Uterus (tissue), 4 donors: ENCODE measurements around the gene SLFN12L. TPM values are rescaled to one million over a fixed set of nuclear protein-coding genes. Genes with fewer than 3 reads are reported as not detected.
"Not testable (repeated sequence)": the region's sequence is repeated elsewhere in the genome, so short reads cannot be mapped to it uniquely, and the experiment has no call there.

ENCODE experiments used
- DNase-seq, 2 donors: peaks; one replicate each; pipeline ENCODE4 v3.0.0-alpha.2; 2019 to 2020
- H3K27ac ChIP-seq, 2 donors: fragments of 200-600 bp; sonication (generic); 1 replicate in 1 of 2; 2 replicates in 1 of 2; pipeline ENCODE4 v1.5.1; 2016 to 2018
- H3K27me3 ChIP-seq, 2 donors: fragments of 200-600 bp; sonication (generic); one replicate each; pipeline ENCODE4 v1.5.1; 2018 to 2019; ENCODE audit warnings: control low read depth in 1 of 2
- H3K36me3 ChIP-seq, 2 donors: fragments of 200-600 bp; sonication (generic); one replicate each; pipeline ENCODE4 v1.5.1; 2019; ENCODE audit warnings: control low read depth in 1 of 2
- H3K4me1 ChIP-seq, 2 donors: fragments of 200-600 bp; sonication (generic); one replicate each; pipeline ENCODE4 v1.5.1; 2018 to 2019; ENCODE audit warnings: control low read depth in 1 of 2
- H3K4me3 ChIP-seq, 2 donors: fragments of 200-600 bp; sonication (generic); 1 replicate in 1 of 2; 2 replicates in 1 of 2; pipeline ENCODE4 v1.5.1; 2018 to 2019; ENCODE audit warnings: mild to moderate bottlenecking in 1 of 2
- H3K9me3 ChIP-seq, 2 donors: fragments of 200-600 bp; sonication (generic); one replicate each; pipeline ENCODE4 v1.5.1; 2019; ENCODE audit warnings: control low read depth in 1 of 2
- POLR2A ChIP-seq, 2 donors: fragments of 450-650 bp; IDR thresholded peaks; one replicate each; pipeline ENCODE4 v1.6.1; 2016; ENCODE audit warnings: antibody characterized with exemption in 2 of 2, mild to moderate bottlenecking in 1 of 2, moderate library complexity in 1 of 2
- intact Hi-C: fragments of 100-400 bp; cut with DNase I; formaldehyde crosslinking; loops from one replicate; pipeline ENCODE4 v1.15.1; 2023; ENCODE audit warnings: low total_unique reads
- total RNA-seq, 4 donors: library from RNA; depleted of rRNA in 3 of 4; stranded (reverse); fragments of >200 nt in 3 of 4; gene quantifications; one replicate each; pipeline versions ENCODE4 v1.1.0 to v1.2.4, GENCODE V29; 2014 to 2023
- TF ChIP-seq, protein P1 (sequence below), 4 experiments: fragments of 200-600 bp in 2 of 4; fragments of 450-650 bp in 2 of 4; sonication (generic) in 2 of 4; IDR thresholded peaks; one replicate each; pipeline ENCODE4 v1.5.1; 2016 to 2019; ENCODE audit warnings: antibody characterized with exemption in 4 of 4, mild to moderate bottlenecking in 2 of 4, moderate library complexity in 1 of 4
- donor health status: DM: yes; HTN: yes; CAD: no.

The SLFN12L gene
- total RNA-seq, 4 donors from 2014 or later = 0.55 to 2.8 (median 1.4) TPM

GRCh38 chr17:35476283-35476820, 61.1 kb downstream of the SLFN12L start:
- TF ChIP-seq, protein P1, sequence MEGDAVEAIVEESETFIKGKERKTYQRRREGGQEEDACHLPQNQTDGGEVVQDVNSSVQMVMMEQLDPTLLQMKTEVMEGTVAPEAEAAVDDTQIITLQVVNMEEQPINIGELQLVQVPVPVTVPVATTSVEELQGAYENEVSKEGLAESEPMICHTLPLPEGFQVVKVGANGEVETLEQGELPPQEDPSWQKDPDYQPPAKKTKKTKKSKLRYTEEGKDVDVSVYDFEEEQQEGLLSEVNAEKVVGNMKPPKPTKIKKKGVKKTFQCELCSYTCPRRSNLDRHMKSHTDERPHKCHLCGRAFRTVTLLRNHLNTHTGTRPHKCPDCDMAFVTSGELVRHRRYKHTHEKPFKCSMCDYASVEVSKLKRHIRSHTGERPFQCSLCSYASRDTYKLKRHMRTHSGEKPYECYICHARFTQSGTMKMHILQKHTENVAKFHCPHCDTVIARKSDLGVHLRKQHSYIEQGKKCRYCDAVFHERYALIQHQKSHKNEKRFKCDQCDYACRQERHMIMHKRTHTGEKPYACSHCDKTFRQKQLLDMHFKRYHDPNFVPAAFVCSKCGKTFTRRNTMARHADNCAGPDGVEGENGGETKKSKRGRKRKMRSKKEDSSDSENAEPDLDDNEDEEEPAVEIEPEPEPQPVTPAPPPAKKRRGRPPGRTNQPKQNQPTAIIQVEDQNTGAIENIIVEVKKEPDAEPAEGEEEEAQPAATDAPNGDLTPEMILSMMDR (IDR thresholded peaks at IDR 0.05) = no peak
- TF ChIP-seq POLR2A (IDR thresholded peaks at IDR 0.05) = no peak

DNA sequence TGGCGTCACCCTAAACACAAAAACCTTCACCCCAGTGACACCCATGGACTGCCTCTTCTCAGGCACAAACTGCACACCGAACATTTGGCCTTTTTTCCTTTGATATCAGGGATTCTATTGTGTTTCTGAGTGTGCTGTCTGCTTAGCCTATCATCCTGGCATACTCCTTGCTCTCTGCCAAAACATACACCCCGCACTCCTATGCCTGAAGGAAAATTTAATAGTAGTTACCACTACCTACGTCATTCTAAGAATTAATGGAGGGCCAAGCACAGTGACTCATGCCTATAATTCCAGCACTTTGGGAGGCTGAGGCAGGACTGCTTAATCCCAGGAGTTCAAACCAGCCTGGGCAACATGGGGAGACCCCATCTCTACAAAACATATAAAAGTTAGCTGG, 69.0 kb downstream of the SLFN12L start:
- no peak for DNase-seq
- TF ChIP-seq, protein P1 (IDR thresholded peaks at IDR 0.05) = no peak
- TF ChIP-seq POLR2A (IDR thresholded peaks at IDR 0.05) = no peak

More at GRCh38 chr17:35476283-35476820, 61.1 kb downstream of the SLFN12L start:
- Histone ChIP-seq H3K9me3 (no peaks in the 10 kb centered on the region), H3K27ac (no peak overlapping the region), H3K4me3 (no peak overlapping the region), H3K4me1 (no peaks in the 10 kb centered on the region), H3K36me3 (no peaks in the 10 kb centered on the region), H3K27me3 (no peaks in the 10 kb centered on the region)
- intact Hi-C loops = no loop called here
- no peak for DNase-seq

DNA sequence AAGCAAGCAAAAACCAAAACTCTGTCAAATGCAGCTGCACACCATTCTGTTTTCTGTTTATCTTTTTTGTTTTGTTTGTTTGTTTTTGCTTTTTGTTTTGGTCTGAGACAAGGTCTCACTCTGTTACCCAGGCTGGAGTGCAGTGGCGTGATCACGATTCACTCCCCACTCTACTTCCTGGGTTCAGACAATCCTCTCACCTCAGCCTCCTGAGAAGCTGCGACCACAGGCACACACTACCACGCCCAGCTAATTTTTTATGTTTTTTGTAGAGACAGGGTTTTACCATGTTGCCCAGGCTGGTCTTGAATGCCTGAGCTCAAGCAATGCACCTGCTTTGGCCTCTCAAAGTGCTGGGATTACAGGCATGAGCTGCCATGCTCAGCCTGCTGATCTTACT, 69.7 kb downstream of the SLFN12L start:
- Histone ChIP-seq H3K4me1 (no peaks in the 10 kb centered on the region), H3K27ac (no peak overlapping the region), H3K4me3 (no peak overlapping the region), H3K36me3 (no peaks in the 10 kb centered on the region), H3K9me3 (no peaks in the 10 kb centered on the region), H3K27me3 (no peaks in the 10 kb centered on the region)
- no peak for DNase-seq
- intact Hi-C loops = no loop called here
- TF ChIP-seq, protein P1 (IDR thresholded peaks at IDR 0.05) = no peak
- no peak for TF ChIP-seq POLR2A (IDR thresholded peaks at IDR 0.05)

More for the DNA sequence above, 69.0 kb downstream of the SLFN12L start:
- Histone ChIP-seq H3K4me1 (no peaks in the 10 kb centered on the region), H3K27me3 (no peaks in the 10 kb centered on the region), H3K9me3 (no peaks in the 10 kb centered on the region), H3K4me3 (no peak overlapping the region), H3K27ac (no peak overlapping the region), H3K36me3 (no peaks in the 10 kb centered on the region)
- intact Hi-C loops = no loop called here

GRCh38 chr17:35460354-35460851, 77.1 kb downstream of the SLFN12L start:
- Histone ChIP-seq H3K27me3 (peaks cover 0 to 11% of the 10 kb centered on the region in 2 donors), H3K36me3 (no peaks in the 10 kb centered on the region), H3K27ac (no peak overlapping the region), H3K4me1 (no peaks in the 10 kb centered on the region), H3K9me3 (no peaks in the 10 kb centered on the region), H3K4me3 (peak overlapping the region in 1 of 2 donors; percentile 14)
- intact Hi-C loops = no loop called here
- TF ChIP-seq POLR2A (IDR thresholded peaks at IDR 0.05) = no peak
- TF ChIP-seq, protein P1 (IDR thresholded peaks at IDR 0.05) = no peak
- DNase-seq = peak; percentile 14 to 17

DNA sequence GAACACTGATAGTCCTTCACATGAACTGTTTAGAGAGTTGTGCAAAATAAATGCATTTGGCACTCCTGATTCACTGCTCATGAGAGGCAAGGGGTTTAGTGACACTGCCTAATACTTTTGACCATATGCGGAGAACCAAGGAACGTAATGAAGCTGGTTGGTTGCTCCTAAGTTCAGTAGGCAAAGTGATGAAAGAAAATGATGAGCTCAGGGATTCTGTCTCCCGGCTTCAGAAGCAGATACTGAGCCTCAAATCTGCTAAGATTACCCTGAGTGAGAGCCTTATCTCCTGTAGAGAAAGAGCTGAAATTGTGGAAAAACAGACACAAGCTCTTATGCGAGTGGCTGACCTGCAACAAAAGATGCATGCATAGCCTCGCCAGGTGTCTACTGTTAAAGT, 83.4 kb downstream of the SLFN12L start:
- H3K27me3 ChIP-seq = peaks cover 0 to 11% of the 10 kb centered on the region in 2 donors
- H3K27ac ChIP-seq, H3K36me3 ChIP-seq, H3K4me1 ChIP-seq, intact Hi-C loops, DNase-seq, H3K9me3 ChIP-seq, H3K4me3 ChIP-seq: not testable (repeated sequence)
